Osteocyte (in vitro differentiated cells): Measurements from ENCODE around the gene ERP44. TPM values are rescaled to one million over a fixed set of nuclear protein-coding genes. Genes with fewer than 3 reads are reported as not detected.
"Not testable (repeated sequence)": the region's sequence is repeated elsewhere in the genome, so short reads cannot be mapped to it uniquely, and the experiment has no call there.

Experiments used
- DNase-seq: peaks from one replicate; pipeline ENCODE4 v3.0.0; 2021; ENCODE audit warnings: mixed read lengths; ENCODE audit not compliant: unreplicated experiment; ENCODE audit errors: extremely low spot score
- H3K27ac Mint-ChIP-seq: one replicate; pipeline ENCODE4 v1.8.0; 2021; ENCODE audit warnings: mild to moderate bottlenecking, mixed read lengths; ENCODE audit not compliant: unreplicated experiment
- H3K27me3 Mint-ChIP-seq: one replicate; pipeline ENCODE4 v1.8.0; 2021; ENCODE audit warnings: mixed read lengths; ENCODE audit not compliant: unreplicated experiment
- H3K36me3 Mint-ChIP-seq: one replicate; pipeline ENCODE4 v1.8.0; 2021; ENCODE audit warnings: mixed read lengths; ENCODE audit not compliant: unreplicated experiment
- H3K4me1 Mint-ChIP-seq: one replicate; pipeline ENCODE4 v1.8.0; 2021; ENCODE audit warnings: mixed read lengths; ENCODE audit not compliant: unreplicated experiment
- H3K4me3 Mint-ChIP-seq: one replicate; pipeline ENCODE4 v1.8.0; 2021; ENCODE audit warnings: mild to moderate bottlenecking, moderate library complexity, mixed read lengths; ENCODE audit not compliant: unreplicated experiment
- H3K9me3 Mint-ChIP-seq: one replicate; pipeline ENCODE4 v1.8.0; 2021; ENCODE audit warnings: mixed read lengths; ENCODE audit not compliant: unreplicated experiment
- total RNA-seq: library from RNA; stranded (reverse); gene quantifications from 2 replicates; pipeline ENCODE4 v1.2.1, GENCODE V29; 2021
- TF ChIP-seq, protein P1 (sequence below): fragments of 200-600 bp; sonication (generic); IDR thresholded peaks from 2 replicates; pipeline ENCODE4 v1.5.0; 2021; ENCODE audit warnings: antibody characterized with exemption, mild to moderate bottlenecking, moderate library complexity

Gene ERP44
- total RNA-seq, 1 donor from 2014 or later: 24.7 TPM

DNA sequence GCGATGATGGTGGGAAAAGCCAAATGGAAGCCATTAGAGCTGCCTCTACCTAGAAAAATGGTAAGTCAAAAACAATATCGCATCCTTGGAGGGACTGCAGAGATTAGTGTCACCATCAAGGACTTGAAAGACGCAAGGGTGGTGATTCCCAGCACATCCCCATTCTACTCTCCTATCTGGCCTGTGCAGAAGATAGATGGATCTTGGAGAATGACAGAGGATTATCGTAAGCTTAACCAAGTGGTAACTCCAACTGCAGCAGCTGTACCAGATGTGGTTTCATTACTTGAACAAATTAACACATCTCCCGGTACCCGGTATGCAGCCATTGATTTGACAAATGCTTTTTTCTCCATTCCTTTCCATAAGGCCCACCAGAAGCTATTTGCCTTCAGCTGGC lies 23.8 kb downstream of the ERP44 start:
- Mint-ChIP-seq H3K4me3 (no peak overlapping the region), H3K4me1 (peaks cover 5% of the 10 kb centered on the region), H3K27ac (no peak overlapping the region), H3K9me3 (no peaks in the 10 kb centered on the region), H3K27me3 (no peaks in the 10 kb centered on the region), H3K36me3 (peaks cover 2% of the 10 kb centered on the region)
- TF ChIP-seq, protein P1, sequence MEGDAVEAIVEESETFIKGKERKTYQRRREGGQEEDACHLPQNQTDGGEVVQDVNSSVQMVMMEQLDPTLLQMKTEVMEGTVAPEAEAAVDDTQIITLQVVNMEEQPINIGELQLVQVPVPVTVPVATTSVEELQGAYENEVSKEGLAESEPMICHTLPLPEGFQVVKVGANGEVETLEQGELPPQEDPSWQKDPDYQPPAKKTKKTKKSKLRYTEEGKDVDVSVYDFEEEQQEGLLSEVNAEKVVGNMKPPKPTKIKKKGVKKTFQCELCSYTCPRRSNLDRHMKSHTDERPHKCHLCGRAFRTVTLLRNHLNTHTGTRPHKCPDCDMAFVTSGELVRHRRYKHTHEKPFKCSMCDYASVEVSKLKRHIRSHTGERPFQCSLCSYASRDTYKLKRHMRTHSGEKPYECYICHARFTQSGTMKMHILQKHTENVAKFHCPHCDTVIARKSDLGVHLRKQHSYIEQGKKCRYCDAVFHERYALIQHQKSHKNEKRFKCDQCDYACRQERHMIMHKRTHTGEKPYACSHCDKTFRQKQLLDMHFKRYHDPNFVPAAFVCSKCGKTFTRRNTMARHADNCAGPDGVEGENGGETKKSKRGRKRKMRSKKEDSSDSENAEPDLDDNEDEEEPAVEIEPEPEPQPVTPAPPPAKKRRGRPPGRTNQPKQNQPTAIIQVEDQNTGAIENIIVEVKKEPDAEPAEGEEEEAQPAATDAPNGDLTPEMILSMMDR: no peak
- no peak for DNase-seq

DNA sequence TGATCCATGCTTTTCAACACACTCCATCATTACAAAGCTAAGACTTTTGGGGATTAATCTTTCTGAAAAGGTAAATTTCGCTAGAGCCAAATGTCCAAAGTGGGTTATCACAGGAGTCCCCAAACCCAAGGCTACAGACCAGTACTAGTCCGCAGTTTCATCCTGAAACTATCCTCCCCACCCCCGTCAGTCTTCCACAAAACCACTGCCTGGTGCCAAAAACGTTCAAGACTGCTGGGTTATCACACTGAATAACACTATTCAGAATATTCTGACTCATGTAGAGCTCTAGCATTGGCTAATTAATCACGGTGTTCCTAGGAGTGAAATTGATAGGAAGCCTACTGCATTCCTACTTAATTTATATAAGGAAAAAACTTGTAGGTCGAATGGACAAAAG lies 24.7 kb downstream of the ERP44 start:
- TF ChIP-seq, protein P1: no peak

DNA sequence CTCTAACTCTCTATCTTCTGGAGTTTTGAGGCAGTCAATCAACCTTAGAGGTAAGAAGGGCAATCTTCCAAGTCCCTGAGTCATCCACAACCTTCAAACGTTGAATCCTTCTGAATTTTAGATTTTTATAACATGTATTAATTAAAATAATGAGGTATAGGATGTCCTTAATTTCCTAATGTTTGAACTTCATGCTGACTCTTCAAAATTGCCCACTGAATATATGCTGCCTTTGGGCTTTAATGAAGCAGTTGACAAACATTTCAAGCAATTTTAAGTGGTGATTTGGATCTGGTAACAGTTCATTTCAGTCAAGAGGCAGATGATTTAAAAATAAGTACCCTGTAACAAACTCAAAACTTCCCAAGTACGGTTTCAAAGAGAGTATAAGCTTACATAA lies 26.0 kb downstream of the ERP44 start:
- H3K27me3 Mint-ChIP-seq: no peaks in the 10 kb centered on the region
- peaks cover 5% of the 10 kb centered on the region for H3K4me1 Mint-ChIP-seq
- TF ChIP-seq, protein P1: no peak
- no peaks in the 10 kb centered on the region for H3K9me3 Mint-ChIP-seq
- DNase-seq: no peak
- peaks cover 2% of the 10 kb centered on the region for H3K36me3 Mint-ChIP-seq
- H3K4me3 Mint-ChIP-seq: no peak overlapping the region
- no peak overlapping the region for H3K27ac Mint-ChIP-seq

More for the DNA sequence above, 24.7 kb downstream of the ERP44 start:
- H3K27ac Mint-ChIP-seq: no peak overlapping the region
- H3K4me3 Mint-ChIP-seq: no peak overlapping the region
- no peaks in the 10 kb centered on the region for H3K9me3 Mint-ChIP-seq
- no peaks in the 10 kb centered on the region for H3K27me3 Mint-ChIP-seq
- H3K4me1 Mint-ChIP-seq: peaks cover 5% of the 10 kb centered on the region
- no peak for DNase-seq
- peaks cover 2% of the 10 kb centered on the region for H3K36me3 Mint-ChIP-seq

DNA sequence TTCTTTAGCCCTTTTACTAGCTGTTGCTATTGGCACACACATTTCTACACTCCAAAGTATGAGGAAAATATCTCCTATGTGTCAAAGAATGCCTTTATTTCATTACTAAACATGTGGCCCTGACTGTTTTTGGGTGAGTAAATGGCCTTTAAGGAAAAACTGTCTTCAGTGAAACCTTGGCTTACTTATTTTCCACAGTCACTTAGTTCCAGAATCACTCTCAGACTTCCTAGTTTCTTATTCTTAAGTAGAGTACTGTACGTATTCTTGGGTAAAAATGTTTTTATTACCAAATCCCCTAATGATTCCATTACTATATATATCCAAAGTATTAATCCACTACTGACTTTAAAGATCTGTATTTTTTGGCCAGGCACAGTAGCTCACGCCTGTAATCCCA lies 27.5 kb downstream of the ERP44 start:
- H3K4me3 Mint-ChIP-seq: no peak overlapping the region
- TF ChIP-seq, protein P1: no peak
- H3K36me3 Mint-ChIP-seq: no peaks in the 10 kb centered on the region
- no peak overlapping the region for H3K27ac Mint-ChIP-seq
- H3K27me3 Mint-ChIP-seq: no peaks in the 10 kb centered on the region
- H3K9me3 Mint-ChIP-seq: no peaks in the 10 kb centered on the region
- H3K4me1 Mint-ChIP-seq: peaks cover 10% of the 10 kb centered on the region
- DNase-seq: no peak

DNA sequence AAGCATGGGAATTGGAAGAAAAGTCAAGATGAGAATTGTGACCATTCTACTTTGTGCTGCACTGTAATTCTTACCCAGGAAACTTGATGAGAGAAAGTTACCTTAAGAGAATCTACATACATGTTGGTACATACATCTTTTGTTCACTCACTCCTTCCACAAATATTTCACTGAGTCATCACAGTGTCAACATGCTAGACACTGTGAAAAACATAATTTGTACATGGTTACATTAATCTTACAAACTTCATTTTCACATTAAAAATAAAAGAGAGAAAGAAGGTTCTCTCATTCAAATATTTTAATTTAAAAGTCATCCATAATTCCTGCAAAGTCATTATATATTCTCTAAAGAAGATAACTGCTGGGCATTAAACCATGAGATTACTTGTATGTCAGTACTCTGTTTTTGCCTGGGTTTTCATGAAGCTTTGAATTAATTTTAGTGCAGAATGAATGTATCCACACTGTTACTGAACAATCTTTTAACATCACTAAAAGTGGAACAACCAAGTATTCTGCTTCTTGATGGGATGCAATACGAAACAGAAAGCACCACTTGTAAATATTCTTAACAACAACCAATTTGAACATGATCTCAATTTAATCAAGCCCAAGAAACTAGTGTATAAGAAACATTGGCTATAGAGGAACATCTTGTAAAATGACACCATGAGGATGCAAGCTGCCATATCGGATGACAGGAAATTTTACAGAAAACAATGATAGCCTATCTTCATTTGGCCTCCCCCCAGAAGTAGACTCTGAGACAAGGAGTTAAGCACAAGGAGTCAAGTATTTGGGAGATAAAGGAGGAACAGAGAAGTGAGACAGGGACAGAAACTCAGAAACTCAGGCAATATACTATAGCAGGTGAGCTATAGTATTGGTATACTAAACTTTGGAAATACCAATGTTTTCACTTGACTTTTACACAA lies 28.4 kb downstream of the ERP44 start:
- DNase-seq: no peak
- H3K4me1 Mint-ChIP-seq: peaks cover 10% of the 10 kb centered on the region
- TF ChIP-seq, protein P1: no peak
- no peaks in the 10 kb centered on the region for H3K27me3 Mint-ChIP-seq
- H3K4me3 Mint-ChIP-seq: no peak overlapping the region
- H3K27ac Mint-ChIP-seq: no peak overlapping the region
- H3K9me3 Mint-ChIP-seq: no peaks in the 10 kb centered on the region
- no peaks in the 10 kb centered on the region for H3K36me3 Mint-ChIP-seq

DNA sequence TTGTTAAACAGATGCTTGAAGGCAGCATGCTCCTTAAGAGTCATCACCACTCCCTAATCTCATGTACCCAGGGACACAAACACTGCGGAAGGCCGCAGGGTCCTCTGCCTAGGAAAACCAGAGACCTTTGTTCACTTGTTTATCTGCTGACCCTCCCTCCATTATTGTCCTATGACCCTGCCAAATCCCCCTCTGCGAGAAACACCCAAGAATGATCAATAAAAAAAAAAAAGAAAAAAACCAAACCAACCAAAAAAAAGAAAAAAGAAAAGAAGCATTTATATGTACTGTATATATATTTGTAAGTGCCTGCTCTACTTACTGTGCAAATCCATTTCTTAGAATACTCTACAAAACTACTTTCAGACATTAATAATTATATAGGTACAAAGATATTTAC lies 29.7 kb downstream of the ERP44 start:
- not testable (repeated sequence) for H3K9me3 Mint-ChIP-seq, DNase-seq, H3K27ac Mint-ChIP-seq, H3K36me3 Mint-ChIP-seq, H3K27me3 Mint-ChIP-seq, H3K4me3 Mint-ChIP-seq
- peaks cover 10% of the 10 kb centered on the region for H3K4me1 Mint-ChIP-seq

DNA sequence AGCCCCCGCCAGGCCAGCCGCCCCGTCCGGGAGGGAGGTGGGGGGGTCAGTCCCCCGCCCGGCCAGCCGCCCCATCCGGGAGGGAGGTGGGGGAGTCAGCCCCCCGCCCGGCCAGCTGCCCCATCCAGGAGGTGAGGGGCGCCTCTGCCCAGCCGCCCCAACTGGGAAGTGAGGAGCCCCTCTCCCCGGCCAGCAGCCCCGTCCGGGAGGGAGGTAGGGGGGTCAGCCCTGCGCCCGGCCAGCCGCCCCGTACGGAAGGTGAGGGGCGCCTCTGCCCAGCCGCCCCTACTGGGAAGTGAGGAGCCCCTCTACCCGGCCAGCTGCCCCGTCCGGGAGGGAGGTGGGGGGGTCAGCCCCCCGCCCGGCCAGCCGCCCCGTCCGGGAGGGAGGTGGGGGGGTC lies 30.8 kb downstream of the ERP44 start:
- not testable (repeated sequence) for H3K9me3 Mint-ChIP-seq, DNase-seq, H3K27ac Mint-ChIP-seq, H3K4me3 Mint-ChIP-seq, H3K36me3 Mint-ChIP-seq, H3K27me3 Mint-ChIP-seq
- peaks cover 18% of the 10 kb centered on the region for H3K4me1 Mint-ChIP-seq
